Natural killer cell (primary cell): ENCODE results near the gene MIEF2. TPM values are rescaled to one million over a fixed set of nuclear protein-coding genes. Genes with fewer than 3 reads are reported as not detected.

Source experiments
- ATAC-seq, 3 donors: fragments of 150-1000 bp in 2 of 3; fragments of 200-7000 bp in 1 of 3; cut with Tn5 transposase; 1 replicate in 1 of 3; 2 replicates in 2 of 3; pipeline ENCODE4 v1.10.0; 2021; ENCODE audit warnings: mild to moderate bottlenecking in 2 of 3, moderate library complexity in 2 of 3
- DNase-seq, 2 donors: peaks; one replicate each; pipeline versions ENCODE4 v3.0.0 to v3.0.0-alpha.2; 2013 to 2021; ENCODE audit warnings: mixed read lengths in 1 of 2
- H3K27ac ChIP-seq: one replicate; pipeline ENCODE4 v1.5.1; 2013; ENCODE audit warnings: mild to moderate bottlenecking, low read length
- H3K27me3 ChIP-seq: one replicate; pipeline ENCODE4 v1.6.1; 2013; ENCODE audit warnings: low read length; ENCODE audit not compliant: control insufficient read depth, insufficient read depth
- H3K36me3 ChIP-seq: one replicate; pipeline ENCODE4 v1.6.1; 2013; ENCODE audit warnings: low read length; ENCODE audit not compliant: control insufficient read depth, insufficient read depth
- H3K4me1 ChIP-seq: one replicate; pipeline ENCODE4 v1.6.1; 2013; ENCODE audit warnings: low read length; ENCODE audit not compliant: control insufficient read depth, insufficient read depth
- H3K4me3 ChIP-seq: one replicate; pipeline ENCODE4 v1.5.1; 2013; ENCODE audit warnings: low read length
- H3K9me3 ChIP-seq: one replicate; pipeline ENCODE4 v1.6.1; 2013; ENCODE audit warnings: low read length; ENCODE audit not compliant: control insufficient read depth, insufficient read depth
- H3K27ac Mint-ChIP-seq, 2 donors: one replicate each; pipeline ENCODE4 v1.8.0; 2022; ENCODE audit warnings: mild to moderate bottlenecking in 2 of 2, mixed read lengths in 2 of 2, moderate library complexity in 1 of 2
- H3K27me3 Mint-ChIP-seq, 2 donors: one replicate each; pipeline ENCODE4 v1.8.0; 2022; ENCODE audit warnings: low read depth in 2 of 2, mixed read lengths in 2 of 2
- H3K36me3 Mint-ChIP-seq: one replicate; pipeline ENCODE4 v1.8.0; 2022; ENCODE audit warnings: mixed read lengths
- H3K4me1 Mint-ChIP-seq, 2 donors: one replicate each; pipeline ENCODE4 v1.8.0; 2022; ENCODE audit warnings: mixed read lengths in 2 of 2
- H3K4me3 Mint-ChIP-seq: one replicate; pipeline ENCODE4 v1.8.0; 2022; ENCODE audit warnings: mild to moderate bottlenecking, moderate library complexity, mixed read lengths
- H3K9me3 Mint-ChIP-seq, 2 donors: one replicate each; pipeline ENCODE4 v1.8.0; 2022; ENCODE audit warnings: mixed read lengths in 2 of 2
- WGBS: methylation state at CpG from one replicate; pipeline ENCODE4 v1.1.7; 2013; ENCODE audit warnings: missing lambda C conversion rate; ENCODE audit not compliant: insufficient coverage; 5-methylcytosine and 5-hydroxymethylcytosine counted together
- intact Hi-C: fragments of 100-400 bp; cut with micrococcal nuclease; formaldehyde crosslinking; loops from one replicate; pipeline ENCODE4 v1.14.2; 2022
- total RNA-seq, 4 donors: library from RNA; stranded (reverse); fragments of 120-200 nt in 1 of 4; gene quantifications; one replicate each; pipeline versions ENCODE4 v1.2.3 to v1.2.4, GENCODE V29; 2013 to 2022
- TF ChIP-seq, protein P1 (sequence below): fragments of 200-600 bp; IDR thresholded peaks from one replicate; pipeline ENCODE4 v1.8.0; 2022; ENCODE audit warnings: antibody characterized with exemption

MIEF2 gene
- total RNA-seq, 3 donors from 2014 or later (not counting 1 experiment from before 2014, with no cell fraction given), result 10.6 to 12.8 (median 11.3) TPM

DNA sequence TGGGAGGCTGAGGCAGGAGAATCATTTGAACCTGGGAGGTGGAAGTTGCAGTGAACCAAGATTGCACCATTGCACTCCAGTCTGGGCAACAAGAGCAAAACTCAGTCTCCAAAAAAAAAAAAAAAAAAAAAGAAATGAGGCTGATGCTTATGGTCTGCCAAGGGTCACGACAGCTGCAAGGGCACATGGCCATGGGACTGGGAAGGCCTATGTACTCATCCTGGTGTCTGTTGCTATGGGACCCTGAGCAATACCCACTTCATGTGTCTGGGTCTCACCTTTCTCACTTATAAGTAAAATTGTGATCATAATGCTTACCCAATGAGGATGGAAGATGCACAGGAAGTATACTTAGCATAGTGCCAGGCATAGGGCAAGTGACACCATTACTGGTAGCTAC is 16.6 kb downstream of the MIEF2 start:
- TF ChIP-seq, protein P1, sequence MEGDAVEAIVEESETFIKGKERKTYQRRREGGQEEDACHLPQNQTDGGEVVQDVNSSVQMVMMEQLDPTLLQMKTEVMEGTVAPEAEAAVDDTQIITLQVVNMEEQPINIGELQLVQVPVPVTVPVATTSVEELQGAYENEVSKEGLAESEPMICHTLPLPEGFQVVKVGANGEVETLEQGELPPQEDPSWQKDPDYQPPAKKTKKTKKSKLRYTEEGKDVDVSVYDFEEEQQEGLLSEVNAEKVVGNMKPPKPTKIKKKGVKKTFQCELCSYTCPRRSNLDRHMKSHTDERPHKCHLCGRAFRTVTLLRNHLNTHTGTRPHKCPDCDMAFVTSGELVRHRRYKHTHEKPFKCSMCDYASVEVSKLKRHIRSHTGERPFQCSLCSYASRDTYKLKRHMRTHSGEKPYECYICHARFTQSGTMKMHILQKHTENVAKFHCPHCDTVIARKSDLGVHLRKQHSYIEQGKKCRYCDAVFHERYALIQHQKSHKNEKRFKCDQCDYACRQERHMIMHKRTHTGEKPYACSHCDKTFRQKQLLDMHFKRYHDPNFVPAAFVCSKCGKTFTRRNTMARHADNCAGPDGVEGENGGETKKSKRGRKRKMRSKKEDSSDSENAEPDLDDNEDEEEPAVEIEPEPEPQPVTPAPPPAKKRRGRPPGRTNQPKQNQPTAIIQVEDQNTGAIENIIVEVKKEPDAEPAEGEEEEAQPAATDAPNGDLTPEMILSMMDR, result no peak
- Histone ChIP-seq H3K9me3 (no peaks in the 10 kb centered on the region), H3K27ac (no peak overlapping the region), H3K36me3 (peaks cover 54% of the 10 kb centered on the region), H3K27me3 (no peaks in the 10 kb centered on the region), H3K4me1 (no peaks in the 10 kb centered on the region), H3K4me3 (no peak overlapping the region)
- Mint-ChIP-seq H3K4me1 (no peaks in the 10 kb centered on the region), H3K36me3 (no peaks in the 10 kb centered on the region), H3K27me3 (no peaks in the 10 kb centered on the region), H3K9me3 (no peaks in the 10 kb centered on the region), H3K27ac (no peak overlapping the region), H3K4me3 (no peak overlapping the region)
- ATAC-seq (no peak), DNase-seq (no peak)
- 100% methylated on average over 1 of the region's 1 CpG for WGBS
- intact Hi-C loops, result no loop called here

DNA sequence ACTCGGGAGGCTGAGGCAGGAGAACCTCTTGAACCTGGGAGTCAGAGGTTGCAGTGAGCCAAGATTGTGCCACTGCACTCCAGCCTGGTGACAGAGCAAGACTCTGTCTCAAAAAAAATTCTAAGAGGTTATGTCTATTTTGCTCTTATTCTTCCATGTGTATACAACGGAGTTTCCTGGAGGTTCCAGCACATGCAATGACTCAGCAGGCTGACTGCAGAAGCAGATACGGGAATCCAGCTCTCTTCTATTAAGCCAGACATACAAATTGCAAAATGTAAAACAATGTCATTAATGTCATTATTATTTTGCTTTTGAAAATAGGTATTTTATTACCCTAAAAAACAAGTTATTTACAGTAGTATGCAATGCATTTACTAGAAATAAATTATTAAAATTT is 18.4 kb downstream of the MIEF2 start:
- no peak for ATAC-seq
- TF ChIP-seq, protein P1, result no peak
- H3K27ac Mint-ChIP-seq, result no peak overlapping the region
- H3K4me3 ChIP-seq, result no peak overlapping the region
- WGBS, result 92% methylated on average over 3 of the region's 3 CpGs
- H3K27me3 ChIP-seq, result no peaks in the 10 kb centered on the region
- DNase-seq, result no peak
- H3K4me3 Mint-ChIP-seq, result no peak overlapping the region
- H3K27ac ChIP-seq, result no peak overlapping the region
- intact Hi-C loops, result no loop called here
- H3K4me1 ChIP-seq, result no peaks in the 10 kb centered on the region
- H3K9me3 ChIP-seq, result no peaks in the 10 kb centered on the region
- no peaks in the 10 kb centered on the region for H3K9me3 Mint-ChIP-seq
- H3K36me3 ChIP-seq, result peaks cover 66% of the 10 kb centered on the region
- no peaks in the 10 kb centered on the region for H3K36me3 Mint-ChIP-seq
- no peaks in the 10 kb centered on the region for H3K4me1 Mint-ChIP-seq
- no peaks in the 10 kb centered on the region for H3K27me3 Mint-ChIP-seq

DNA sequence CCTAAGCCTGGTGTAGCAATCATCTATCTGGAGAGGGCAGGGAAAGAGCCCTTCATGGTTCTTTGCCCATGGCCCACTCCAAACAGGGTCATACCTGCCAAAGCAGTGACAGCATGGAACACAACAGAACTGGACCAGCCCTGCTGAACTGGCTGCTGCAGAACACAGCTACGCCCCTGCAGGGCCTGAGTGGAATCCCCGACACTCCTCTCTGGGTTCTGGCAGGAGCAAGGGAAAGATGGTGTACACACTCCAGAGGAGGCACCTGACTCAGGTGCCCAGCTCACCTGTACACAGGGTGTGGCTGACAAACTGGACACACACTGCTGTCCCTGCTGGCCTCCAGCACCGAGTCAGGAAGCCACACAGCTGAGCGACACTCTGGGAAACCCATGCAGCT is 19.8 kb downstream of the MIEF2 start:
- H3K27me3 Mint-ChIP-seq, result no peaks in the 10 kb centered on the region
- no peak for DNase-seq
- H3K4me1 ChIP-seq, result no peaks in the 10 kb centered on the region
- no peak for ATAC-seq
- no peak overlapping the region for H3K27ac ChIP-seq
- no peak overlapping the region for H3K4me3 Mint-ChIP-seq
- no peak overlapping the region for H3K4me3 ChIP-seq
- peaks cover 69% of the 10 kb centered on the region for H3K36me3 ChIP-seq
- no peak overlapping the region for H3K27ac Mint-ChIP-seq
- no peaks in the 10 kb centered on the region for H3K36me3 Mint-ChIP-seq
- intact Hi-C loops, result no loop called here
- H3K27me3 ChIP-seq, result no peaks in the 10 kb centered on the region
- no peaks in the 10 kb centered on the region for H3K9me3 Mint-ChIP-seq
- H3K9me3 ChIP-seq, result no peaks in the 10 kb centered on the region
- H3K4me1 Mint-ChIP-seq, result no peaks in the 10 kb centered on the region
- TF ChIP-seq, protein P1, result no peak
- 99% methylated on average over 4 of the region's 4 CpGs for WGBS

DNA sequence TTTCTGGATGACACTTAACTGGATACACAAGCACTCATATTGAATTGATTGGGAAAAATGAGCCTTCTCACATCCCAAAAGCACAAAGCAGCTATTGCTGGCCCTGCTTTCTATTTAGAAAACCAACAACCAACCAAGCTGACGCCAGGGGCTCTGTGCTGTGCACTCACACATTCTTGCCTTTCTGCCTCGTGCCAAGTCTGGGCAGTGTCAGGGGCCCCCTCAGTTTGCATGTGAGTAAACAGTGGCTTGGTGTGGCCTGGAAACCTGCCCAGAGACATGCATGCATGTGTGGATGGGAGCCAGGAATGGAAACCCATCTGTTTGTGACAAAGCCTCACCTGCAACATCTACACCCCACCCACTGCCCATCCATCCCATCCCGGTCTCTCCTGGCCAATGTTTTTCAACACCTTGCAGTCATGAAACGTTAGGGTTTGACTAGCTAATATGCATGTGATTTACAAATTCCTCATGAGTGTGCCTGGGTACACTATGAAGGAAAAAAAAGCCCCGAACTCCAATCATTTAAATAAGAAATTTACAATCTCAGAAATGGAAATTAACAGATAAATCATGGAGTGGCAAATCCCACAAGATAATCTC is 20.4 kb downstream of the MIEF2 start:
- no peaks in the 10 kb centered on the region for H3K27me3 ChIP-seq

More for the DNA sequence above, 20.4 kb downstream of the MIEF2 start:
- DNase-seq, result no peak
- Mint-ChIP-seq H3K9me3 (no peaks in the 10 kb centered on the region), H3K4me3 (no peak overlapping the region), H3K4me1 (no peaks in the 10 kb centered on the region), H3K36me3 (no peaks in the 10 kb centered on the region), H3K27me3 (no peaks in the 10 kb centered on the region), H3K27ac (no peak overlapping the region)
- Histone ChIP-seq H3K4me1 (no peaks in the 10 kb centered on the region), H3K9me3 (no peaks in the 10 kb centered on the region), H3K4me3 (no peak overlapping the region), H3K36me3 (peaks cover 73% of the 10 kb centered on the region), H3K27ac (no peak overlapping the region)
- TF ChIP-seq, protein P1, result no peak
- 94% methylated on average over 5 of the region's 5 CpGs for WGBS
- no peak for ATAC-seq
- intact Hi-C loops, result no loop called here
